ENCODE data around the gene THBD. TPM values are rescaled to one million over a fixed set of nuclear protein-coding genes. Genes with fewer than 3 reads are reported as not detected.

THBD gene
- total RNA-seq, 4 donors from 2014 or later: 48.1 to 60.3 (median 56.9) TPM

- Histone ChIP-seq H3K9me3 (no peaks in the 10 kb centered on the region), H3K4me1 (no peaks in the 10 kb centered on the region), H3K4me3 (no peak overlapping the region), H3K27me3 (no peaks in the 10 kb centered on the region), H3K36me3 (no peaks in the 10 kb centered on the region), H3K27ac (no peak overlapping the region)
- no peak for DNase-seq (ENCODE audit: low spot score in 2 of 2)
- 83 to 84% methylated on average over 12 of the region's 12 CpGs for WGBS, 2 donors
- TF ChIP-seq EP300 (IDR thresholded peaks at IDR 0.05): no peak
- no peak for TF ChIP-seq POLR2A (IDR thresholded peaks at IDR 0.05)
- TF ChIP-seq CTCF (IDR thresholded peaks at IDR 0.05): no peak
Observed at GRCh38 chr20:23020230-23021018, 29.0 kb downstream of the THBD start.

- Histone ChIP-seq H3K36me3 (no peaks in the 10 kb centered on the region), H3K9me3 (no peaks in the 10 kb centered on the region), H3K4me3 (no peak overlapping the region), H3K27me3 (no peaks in the 10 kb centered on the region), H3K27ac (no peak overlapping the region), H3K4me1 (no peaks in the 10 kb centered on the region)
- no peak for DNase-seq (ENCODE audit: low spot score in 2 of 2)
- 68 to 73% methylated on average over 7 of the region's 7 CpGs for WGBS, 2 donors
- TF ChIP-seq EP300 (IDR thresholded peaks at IDR 0.05): no peak
- TF ChIP-seq POLR2A (IDR thresholded peaks at IDR 0.05): no peak
- no peak for TF ChIP-seq CTCF (IDR thresholded peaks at IDR 0.05)
Observed at GRCh38 chr20:23019403-23019802, 30.1 kb downstream of the THBD start.

GRCh38 chr20:23018941-23019340 is 30.5 kb downstream of the THBD start:
- H3K4me3 ChIP-seq: no peak overlapping the region
- no peaks in the 10 kb centered on the region for H3K36me3 ChIP-seq
- no peaks in the 10 kb centered on the region for H3K9me3 ChIP-seq
- no peaks in the 10 kb centered on the region for H3K4me1 ChIP-seq
- no peak for DNase-seq (ENCODE audit: low spot score in 2 of 2)
- WGBS, 2 donors: 91 to 93% methylated on average over 11 of the region's 11 CpGs
- H3K27ac ChIP-seq: no peak overlapping the region
- H3K27me3 ChIP-seq: no peaks in the 10 kb centered on the region
- no peak for TF ChIP-seq POLR2A (IDR thresholded peaks at IDR 0.05)
- TF ChIP-seq EP300 (IDR thresholded peaks at IDR 0.05): no peak
- TF ChIP-seq CTCF (IDR thresholded peaks at IDR 0.05): no peak

- Histone ChIP-seq H3K27ac (no peak overlapping the region), H3K4me1 (no peaks in the 10 kb centered on the region), H3K4me3 (no peak overlapping the region), H3K27me3 (no peaks in the 10 kb centered on the region), H3K36me3 (no peaks in the 10 kb centered on the region), H3K9me3 (no peaks in the 10 kb centered on the region)
- TF ChIP-seq CTCF (IDR thresholded peaks at IDR 0.05) (no peak), EP300 (IDR thresholded peaks at IDR 0.05) (no peak), POLR2A (IDR thresholded peaks at IDR 0.05) (no peak)
- DNase-seq (ENCODE audit: low spot score in 2 of 2): no peak
Observed at GRCh38 chr20:23018432-23018831, 31.0 kb downstream of the THBD start.

GRCh38 chr20:23017516-23017915 is 32.0 kb downstream of the THBD start:
- DNase-seq (ENCODE audit: low spot score in 2 of 2): no peak
- H3K4me1 ChIP-seq: no peaks in the 10 kb centered on the region
- H3K4me3 ChIP-seq: no peak overlapping the region
- TF ChIP-seq EP300 (IDR thresholded peaks at IDR 0.05): no peak
- TF ChIP-seq CTCF (IDR thresholded peaks at IDR 0.05): no peak
- TF ChIP-seq POLR2A (IDR thresholded peaks at IDR 0.05): no peak
- 70 to 71% methylated on average over 2 of the region's 2 CpGs for WGBS, 2 donors
- H3K36me3 ChIP-seq: no peaks in the 10 kb centered on the region
- H3K27me3 ChIP-seq: no peaks in the 10 kb centered on the region
- no peaks in the 10 kb centered on the region for H3K9me3 ChIP-seq
- H3K27ac ChIP-seq: no peak overlapping the region
